ENCODE measurements around the gene ROR2.

DNA sequence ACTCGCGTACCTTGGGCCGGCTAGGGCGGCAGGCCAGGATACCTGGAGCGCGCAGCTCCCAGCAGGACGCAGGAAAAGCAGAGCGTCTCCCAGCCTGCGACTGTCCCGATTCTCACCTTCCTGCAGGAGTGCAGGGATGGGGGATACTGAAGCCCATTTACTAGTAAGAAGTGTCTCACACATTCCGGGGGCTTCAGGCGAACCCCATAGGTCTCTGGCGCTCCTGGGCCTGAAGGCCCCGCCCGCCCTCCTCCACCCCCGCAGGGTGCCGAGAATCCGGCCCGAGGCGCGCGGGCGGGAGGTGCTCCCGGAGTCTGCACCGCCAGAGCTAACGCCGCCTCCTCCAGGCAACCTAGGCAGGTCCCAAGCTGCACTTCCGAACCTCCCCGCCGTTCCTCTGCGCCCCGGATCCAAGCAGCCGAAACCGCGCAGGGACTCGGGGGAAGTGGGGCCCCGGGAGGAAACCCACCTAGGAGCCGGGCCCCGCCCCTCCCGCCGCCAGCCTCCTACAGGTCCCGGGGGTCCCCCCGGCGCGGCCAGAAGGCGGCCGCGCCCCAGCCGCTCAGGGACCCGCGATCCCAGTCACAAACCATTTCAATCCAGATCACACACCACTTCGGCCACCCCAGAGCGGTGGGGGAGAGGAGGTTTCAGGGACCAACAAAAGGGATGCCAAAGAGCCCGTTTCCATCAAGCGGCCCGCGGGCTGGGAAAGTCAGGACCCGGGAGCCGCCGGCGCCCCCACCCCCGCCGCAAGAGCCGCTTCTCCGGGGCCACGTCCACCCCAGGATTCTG, 1.2 kb downstream of the ROR2 start:
- TF ChIP-seq, protein P1, sequence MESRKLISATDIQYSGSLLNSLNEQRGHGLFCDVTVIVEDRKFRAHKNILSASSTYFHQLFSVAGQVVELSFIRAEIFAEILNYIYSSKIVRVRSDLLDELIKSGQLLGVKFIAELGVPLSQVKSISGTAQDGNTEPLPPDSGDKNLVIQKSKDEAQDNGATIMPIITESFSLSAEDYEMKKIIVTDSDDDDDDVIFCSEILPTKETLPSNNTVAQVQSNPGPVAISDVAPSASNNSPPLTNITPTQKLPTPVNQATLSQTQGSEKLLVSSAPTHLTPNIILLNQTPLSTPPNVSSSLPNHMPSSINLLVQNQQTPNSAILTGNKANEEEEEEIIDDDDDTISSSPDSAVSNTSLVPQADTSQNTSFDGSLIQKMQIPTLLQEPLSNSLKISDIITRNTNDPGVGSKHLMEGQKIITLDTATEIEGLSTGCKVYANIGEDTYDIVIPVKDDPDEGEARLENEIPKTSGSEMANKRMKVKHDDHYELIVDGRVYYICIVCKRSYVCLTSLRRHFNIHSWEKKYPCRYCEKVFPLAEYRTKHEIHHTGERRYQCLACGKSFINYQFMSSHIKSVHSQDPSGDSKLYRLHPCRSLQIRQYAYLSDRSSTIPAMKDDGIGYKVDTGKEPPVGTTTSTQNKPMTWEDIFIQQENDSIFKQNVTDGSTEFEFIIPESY (CRISPR knock-in tag; IDR thresholded peaks at IDR 0.05) = no peak
- TF ChIP-seq ZNF780A (CRISPR knock-in tag; IDR thresholded peaks at IDR 0.05) (no peak), ZNF12 (CRISPR knock-in tag; IDR thresholded peaks at IDR 0.05) (no peak)
- TF ChIP-seq, protein P2, sequence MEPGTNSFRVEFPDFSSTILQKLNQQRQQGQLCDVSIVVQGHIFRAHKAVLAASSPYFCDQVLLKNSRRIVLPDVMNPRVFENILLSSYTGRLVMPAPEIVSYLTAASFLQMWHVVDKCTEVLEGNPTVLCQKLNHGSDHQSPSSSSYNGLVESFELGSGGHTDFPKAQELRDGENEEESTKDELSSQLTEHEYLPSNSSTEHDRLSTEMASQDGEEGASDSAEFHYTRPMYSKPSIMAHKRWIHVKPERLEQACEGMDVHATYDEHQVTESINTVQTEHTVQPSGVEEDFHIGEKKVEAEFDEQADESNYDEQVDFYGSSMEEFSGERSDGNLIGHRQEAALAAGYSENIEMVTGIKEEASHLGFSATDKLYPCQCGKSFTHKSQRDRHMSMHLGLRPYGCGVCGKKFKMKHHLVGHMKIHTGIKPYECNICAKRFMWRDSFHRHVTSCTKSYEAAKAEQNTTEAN (CRISPR knock-in tag; conservative IDR thresholded peaks at IDR 0.05) = no peak
- TF ChIP-seq, protein P3, sequence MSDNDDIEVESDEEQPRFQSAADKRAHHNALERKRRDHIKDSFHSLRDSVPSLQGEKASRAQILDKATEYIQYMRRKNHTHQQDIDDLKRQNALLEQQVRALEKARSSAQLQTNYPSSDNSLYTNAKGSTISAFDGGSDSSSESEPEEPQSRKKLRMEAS (IDR thresholded peaks at IDR 0.05) = no peak
